Raji (cell line): ENCODE measurements around the gene PEAK3.

ENCODE experiments used
- POLR2A ChIP-seq: IDR thresholded peaks from 2 replicates; pipeline ENCODE4 v1.6.1; 2011; ENCODE audit warnings: low read depth, low read length, control low read depth; ENCODE audit not compliant: insufficient read depth

The PEAK3 gene

DNA sequence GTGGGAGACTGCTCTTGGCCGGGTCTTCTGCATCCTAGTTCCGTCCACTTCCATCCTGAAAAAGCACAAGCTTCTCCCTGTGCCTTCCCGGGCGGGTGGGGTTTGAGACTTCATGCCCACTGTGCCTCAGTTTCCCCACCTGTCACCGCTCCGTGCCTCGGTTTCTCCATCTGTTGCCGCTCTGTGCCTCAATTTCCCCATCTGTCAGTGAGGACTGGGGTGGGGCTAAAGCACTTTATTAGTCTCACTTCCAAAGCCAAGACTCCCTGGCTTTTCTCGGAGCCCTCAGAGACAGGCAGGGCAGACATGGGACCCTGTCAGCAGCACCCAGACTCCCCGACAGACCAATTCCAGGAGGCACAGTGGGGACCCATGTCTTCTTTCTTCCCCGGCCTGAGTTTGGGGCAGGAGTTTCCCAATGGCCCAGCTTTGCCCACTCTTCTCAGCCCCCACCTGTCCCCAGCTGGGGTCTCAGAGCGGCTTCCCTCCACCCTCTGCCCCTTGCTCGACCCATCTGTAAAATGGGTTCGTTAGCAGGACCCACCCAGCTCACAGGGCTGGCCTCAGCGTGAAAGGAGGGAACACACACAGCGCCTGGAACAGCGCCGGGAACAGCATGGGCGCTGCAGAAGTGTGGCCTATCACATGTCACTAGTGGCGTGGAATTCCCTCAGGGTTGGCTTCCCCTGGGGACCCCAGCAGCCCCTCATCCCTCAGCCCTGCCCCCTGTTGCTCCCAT lies 4.6 kb upstream of the PEAK3 start:
- TF ChIP-seq POLR2A, result no peak

DNA sequence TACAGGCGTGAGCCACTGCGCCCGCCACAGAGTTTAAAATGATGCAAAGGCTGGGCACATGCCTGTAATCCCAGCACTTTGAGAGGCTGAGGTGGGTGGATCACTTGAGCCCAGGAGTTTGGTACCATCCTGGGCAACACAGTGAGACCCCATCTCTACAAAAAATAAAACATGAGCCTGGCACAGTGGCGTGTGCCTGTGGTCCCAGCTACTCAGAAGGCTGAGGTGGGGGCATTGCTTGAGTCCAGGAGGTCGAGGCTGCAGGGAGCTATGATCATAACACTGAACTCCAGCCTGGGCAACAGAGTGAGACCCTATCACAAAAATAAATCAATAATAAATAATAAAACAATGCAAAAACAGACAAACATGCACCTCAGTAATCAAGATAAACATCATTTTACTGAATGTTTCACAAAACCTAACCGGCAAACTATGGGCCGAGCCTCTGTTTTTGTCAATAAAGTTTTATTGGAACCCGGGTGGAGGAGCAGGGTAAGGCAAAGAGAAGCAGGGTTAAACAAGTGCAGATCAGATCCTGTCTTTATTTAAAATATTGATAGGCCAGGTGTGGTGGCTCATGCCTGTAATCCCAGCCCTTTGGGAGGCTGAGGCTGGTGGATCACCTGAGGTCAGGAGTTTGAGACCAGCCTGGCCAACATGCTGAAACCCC lies 2.0 kb upstream of the PEAK3 start:
- no peak for TF ChIP-seq POLR2A

GRCh38 chr19:2282862-2283237 lies 875 bp upstream of the PEAK3 start:
- no peak for TF ChIP-seq POLR2A

- TF ChIP-seq POLR2A, result no peak
Measured at GRCh38 chr19:2280633-2281264, 1.2 kb downstream of the PEAK3 start.

GRCh38 chr19:2278459-2279158 lies 3.4 kb downstream of the PEAK3 start:
- no peak for TF ChIP-seq POLR2A

DNA sequence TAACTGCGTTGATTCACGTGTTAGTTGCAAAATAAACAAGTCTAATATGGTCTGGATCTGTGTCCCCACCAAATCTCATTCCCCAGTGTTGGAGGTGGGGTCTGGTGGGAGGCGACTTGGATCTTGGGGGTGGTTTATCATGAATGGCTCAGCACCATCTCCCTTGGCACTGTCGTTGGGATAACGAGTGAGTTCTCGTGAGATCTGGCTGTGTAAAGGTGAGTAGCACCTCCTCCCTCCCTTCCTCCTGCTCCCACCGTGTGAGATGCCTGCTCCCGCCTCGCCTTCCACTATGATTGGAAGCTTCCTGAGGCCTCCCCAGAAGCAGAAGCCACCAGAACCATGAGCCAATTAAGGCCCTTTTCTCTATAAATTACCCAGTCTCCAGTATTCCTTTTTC lies 4.8 kb downstream of the PEAK3 start:
- no peak for TF ChIP-seq POLR2A

DNA sequence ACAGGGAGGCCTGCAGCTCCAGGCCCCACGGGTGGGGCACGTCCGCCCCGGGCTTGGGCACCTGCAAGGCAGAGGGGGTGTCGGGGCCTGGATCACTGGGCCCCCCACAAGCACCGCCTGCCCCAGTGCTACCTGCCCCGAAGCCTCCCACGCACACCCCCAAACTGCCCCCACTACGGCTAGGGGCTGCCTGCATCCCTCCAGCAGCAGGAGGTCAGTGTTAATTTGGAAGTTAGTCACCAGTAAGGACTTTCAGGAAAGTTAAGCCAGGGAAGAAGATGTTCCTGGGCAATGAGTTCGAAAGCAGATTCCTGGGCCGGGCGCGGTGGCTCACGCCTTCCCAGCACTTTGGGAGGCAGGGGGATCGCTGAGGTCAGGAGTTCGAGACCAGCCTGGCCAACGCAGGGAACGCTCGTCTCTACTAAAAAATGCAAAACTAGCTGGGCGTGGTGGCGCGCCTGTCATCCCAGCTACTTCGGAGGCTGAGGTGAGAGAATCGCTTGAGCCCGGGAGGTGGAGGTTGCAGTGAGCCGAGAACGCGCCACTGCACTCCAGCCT lies 5.5 kb downstream of the PEAK3 start:
- TF ChIP-seq POLR2A, result no peak

GRCh38 chr19:2275588-2276428 lies 6.2 kb downstream of the PEAK3 start:
- TF ChIP-seq POLR2A, result no peak

DNA sequence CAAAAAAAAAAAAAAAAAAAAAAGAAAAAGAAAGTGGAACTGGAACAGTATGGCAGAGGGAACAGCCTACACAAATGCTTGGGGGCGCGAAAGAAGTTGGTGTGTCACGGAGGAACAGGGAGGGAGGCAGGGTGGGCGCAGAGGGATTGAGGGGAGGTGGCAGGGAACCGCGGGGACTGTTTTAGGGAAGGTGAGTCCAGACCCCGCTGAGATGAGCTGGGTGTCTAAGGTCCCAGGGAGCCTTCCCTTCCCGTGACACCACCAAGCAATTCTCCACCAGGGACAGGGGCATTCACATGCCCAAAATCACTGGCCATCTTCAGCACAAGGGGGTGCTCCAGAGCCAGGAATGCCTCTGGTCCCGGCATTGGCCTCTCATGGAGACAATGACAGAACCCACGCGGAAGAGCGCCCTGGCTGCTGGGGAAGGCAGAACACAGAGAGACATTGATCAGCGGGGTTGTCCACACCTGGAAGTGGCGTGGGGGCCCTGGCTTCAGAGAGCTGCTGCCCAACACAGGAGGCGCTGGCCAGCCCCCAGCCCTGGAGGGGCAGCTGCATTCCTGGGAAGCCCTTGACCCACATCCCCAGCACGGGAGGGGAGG lies 6.9 kb downstream of the PEAK3 start:
- no peak for TF ChIP-seq POLR2A

DNA sequence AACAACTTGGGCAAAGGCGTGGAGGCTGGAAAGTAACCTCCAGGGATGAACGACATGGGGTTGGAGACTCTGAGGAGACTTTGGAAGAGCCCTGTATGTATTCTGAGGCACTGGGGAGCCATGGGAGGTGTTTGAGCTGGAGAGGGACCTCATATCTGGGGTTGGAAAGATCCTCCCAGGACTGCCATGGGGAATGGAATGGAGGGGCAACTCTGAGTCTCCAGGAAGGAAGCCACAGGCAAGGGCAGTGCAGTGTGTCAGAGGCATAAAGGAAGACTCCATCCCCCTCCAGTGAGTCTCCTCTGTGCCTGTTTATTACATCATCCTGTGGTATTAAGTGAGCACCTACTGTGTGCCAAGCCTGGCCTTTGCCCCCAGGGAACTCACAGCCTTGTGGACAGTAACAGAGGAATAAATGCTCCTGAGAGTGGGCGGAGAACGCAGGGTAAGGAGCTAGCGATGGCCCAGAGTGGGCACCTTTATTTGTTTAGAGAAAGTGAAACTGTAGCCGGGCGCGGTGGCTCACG lies 7.7 kb downstream of the PEAK3 start:
- no peak for TF ChIP-seq POLR2A

DNA sequence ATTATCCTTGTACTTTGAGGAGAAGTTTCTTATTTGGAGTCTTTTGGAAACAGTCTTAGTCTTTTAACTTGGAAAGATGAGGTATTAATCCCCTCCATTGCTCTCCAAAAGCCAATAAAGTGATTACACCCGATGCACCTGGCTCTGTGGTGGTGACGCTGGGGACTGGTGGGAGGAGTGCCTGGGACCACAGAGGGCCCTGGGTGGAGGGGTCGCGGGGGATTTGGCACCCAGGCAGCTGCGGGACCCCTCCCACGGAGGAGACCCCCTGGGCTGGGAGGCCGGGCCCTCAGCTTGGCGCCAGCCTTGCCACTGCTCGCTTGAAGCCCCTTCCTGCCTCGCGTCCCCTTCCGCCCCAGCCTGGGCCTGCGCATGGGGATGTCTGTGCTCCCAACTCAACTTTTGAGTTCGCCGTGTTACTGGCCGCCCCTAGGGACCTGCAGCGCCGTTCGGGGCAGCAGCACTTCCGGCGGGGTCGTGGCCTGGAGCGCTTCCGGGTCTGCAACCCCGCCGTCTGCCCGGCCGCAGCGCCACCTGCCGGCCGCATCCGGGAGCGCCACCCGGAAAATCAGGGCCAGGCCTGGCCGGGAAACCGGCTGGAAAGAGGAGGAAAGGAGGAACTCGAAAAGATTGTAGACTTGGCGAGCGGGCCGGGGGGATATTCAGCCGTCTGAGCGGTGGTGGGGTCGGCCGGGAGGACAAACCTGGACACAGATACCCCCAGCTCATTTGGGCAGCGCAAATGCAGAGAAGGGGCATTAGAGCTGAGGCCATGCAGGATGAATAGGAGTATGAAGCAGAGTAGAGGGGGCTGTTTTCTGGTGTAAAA lies 8.4 kb downstream of the PEAK3 start:
- peak; percentile 66 for TF ChIP-seq POLR2A

DNA sequence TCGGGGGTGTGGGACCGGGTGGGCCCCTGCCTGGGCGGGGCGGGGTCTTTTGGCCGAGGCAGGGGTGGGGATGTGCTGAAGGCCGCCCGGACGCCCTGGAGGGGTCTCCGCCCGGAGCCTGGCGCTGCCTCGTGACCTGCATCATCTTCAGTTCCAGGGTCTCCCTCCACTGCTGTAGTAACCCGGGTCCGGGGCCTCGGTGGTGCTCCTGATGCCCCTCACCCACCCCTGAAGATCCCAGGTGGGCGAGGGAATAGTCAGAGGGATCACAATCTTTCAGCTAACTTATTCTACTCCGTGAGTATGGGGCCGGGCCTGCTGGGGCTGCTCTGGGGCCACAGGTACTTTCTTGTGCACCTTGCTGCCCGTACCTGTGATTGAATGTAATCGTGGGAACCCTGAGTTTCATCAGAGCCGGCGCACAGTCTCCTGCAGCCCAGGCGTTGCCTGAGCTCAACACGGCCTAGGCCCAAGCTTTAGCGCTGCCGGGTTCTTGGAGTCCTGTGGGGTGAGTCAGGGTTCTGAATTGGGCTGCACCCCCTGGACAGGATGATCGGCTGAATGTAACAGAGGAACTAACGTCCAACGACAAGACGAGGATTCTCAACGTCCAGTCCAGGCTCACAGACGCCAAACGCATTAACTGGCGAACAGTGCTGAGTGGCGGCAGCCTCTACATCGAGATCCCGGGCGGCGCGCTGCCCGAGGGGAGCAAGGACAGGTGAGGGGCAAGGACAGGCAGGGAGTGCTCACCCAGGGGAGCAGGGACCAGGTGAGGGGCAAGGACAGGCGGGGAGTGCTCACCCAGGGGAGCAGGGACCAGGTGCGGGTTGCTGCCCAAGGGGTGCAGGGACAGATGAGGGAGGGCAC lies 10.5 kb downstream of the PEAK3 start:
- TF ChIP-seq POLR2A, result no peak
